Measurements from ENCODE around the gene IL17RE.
"Not testable (repeated sequence)": the region's sequence is repeated elsewhere in the genome, so short reads cannot be mapped to it uniquely, and the experiment has no call there.

The IL17RE gene

GRCh38 chr3:9935966-9936510, 33.4 kb downstream of the IL17RE start:
- no peak for DNase-seq (ENCODE audit: low read depth)
- TF ChIP-seq CTCF (conservative IDR thresholded peaks at IDR 0.05; ENCODE audit: low read depth, low read length) = no peak
- H3K4me3 ChIP-seq (ENCODE audit: low read length) = no peak overlapping the region

GRCh38 chr3:9937486-9938238, 35.0 kb downstream of the IL17RE start:
- no peak overlapping the region for H3K4me3 ChIP-seq (ENCODE audit: low read length)
- DNase-seq (ENCODE audit: low read depth) = no peak
- TF ChIP-seq CTCF (conservative IDR thresholded peaks at IDR 0.05; ENCODE audit: low read depth, low read length) = no peak

- no peak for DNase-seq (ENCODE audit: low read depth)
- TF ChIP-seq CTCF (conservative IDR thresholded peaks at IDR 0.05; ENCODE audit: low read depth, low read length) = no peak
- H3K4me3 ChIP-seq (ENCODE audit: low read length) = no peak overlapping the region
These were observed 36.3 kb downstream of the IL17RE start for GRCh38 chr3:9938966-9939365.

- not testable (repeated sequence) for H3K4me3 ChIP-seq (ENCODE audit: low read length); DNase-seq (ENCODE audit: low read depth)
These were observed 37.3 kb downstream of the IL17RE start for GRCh38 chr3:9939906-9940305.

- no peak for DNase-seq (ENCODE audit: low read depth)
- no peak for TF ChIP-seq CTCF (conservative IDR thresholded peaks at IDR 0.05; ENCODE audit: low read depth, low read length)
- no peak overlapping the region for H3K4me3 ChIP-seq (ENCODE audit: low read length)
These were observed 38.1 kb downstream of the IL17RE start for GRCh38 chr3:9940746-9941145.

GRCh38 chr3:9942164-9942563, 39.5 kb downstream of the IL17RE start:
- H3K4me3 ChIP-seq (ENCODE audit: low read length) = no peak overlapping the region
- DNase-seq (ENCODE audit: low read depth) = no peak
- no peak for TF ChIP-seq CTCF (conservative IDR thresholded peaks at IDR 0.05; ENCODE audit: low read depth, low read length)

GRCh38 chr3:9942934-9943690, 40.5 kb downstream of the IL17RE start:
- H3K4me3 ChIP-seq (ENCODE audit: low read length) = no peak overlapping the region
- no peak for TF ChIP-seq CTCF (conservative IDR thresholded peaks at IDR 0.05; ENCODE audit: low read depth, low read length)
- DNase-seq (ENCODE audit: low read depth) = no peak

All from retinal pigment epithelial cell (primary cell).